Measurements from ENCODE around the gene TUSC2.

Gene TUSC2

GRCh38 chr3:50340448-50341329, 12.7 kb upstream of the TUSC2 start, which contains the start of gene RASSF1:
Gene RASSF1, minus strand, starts transcription at chr3:50340836. Its CDS starts 31 bp downstream, at chr3:50340805.
- CTCF ChIA-PET: no interaction called here
- POLR2A ChIA-PET: interaction anchor here (1.3 kb wide), 1 partner anchor 13 kb away, joined by 3 read pairs; the partner anchor contains the start of gene TUSC2
- Histone ChIP-seq H3K27ac (ENCODE audit: extremely low read depth, low read depth, low read length) (no peak within 1 kb of the TSS), H3K4me3 (ENCODE audit: low read depth, low read length) (no peak within 1 kb of the TSS), H3K36me3 (ENCODE audit: control insufficient read depth in 2 of 2, insufficient read depth in 1 of 2, low read length in 2 of 2) (peaks cover 0 to 26% of the 10 kb centered on the region in 2 experiments; a peak in 2 of 3 replicates), H3K9me3 (ENCODE audit: control insufficient read depth, insufficient read depth, low read depth, low read length) (no peaks in the 10 kb centered on the region), H3K4me1 (ENCODE audit: control insufficient read depth, insufficient read depth, low read length) (no peaks in the 10 kb centered on the region; the same call in 1 of the 2 replicates)
- TF ChIP-seq MEIS1 (CRISPR knock-in tag; IDR thresholded peaks at IDR 0.05; ENCODE audit: borderline replicate concordance): no peak
- TF ChIP-seq ZNF639 (tag by site-specific recombination; IDR thresholded peaks at IDR 0.05): no peak
- no peak for TF ChIP-seq SP2 (tag by site-specific recombination; IDR thresholded peaks at IDR 0.05)
- no peak for TF ChIP-seq GLIS1 (tag by site-specific recombination; IDR thresholded peaks at IDR 0.05)
- no peak for TF ChIP-seq ZNF184 (tag by site-specific recombination; IDR thresholded peaks at IDR 0.05)
- no peak for TF ChIP-seq BCL11B (tag by site-specific recombination; IDR thresholded peaks at IDR 0.05; ENCODE audit: low read depth)
- TF ChIP-seq ZNF26 (tag by site-specific recombination; IDR thresholded peaks at IDR 0.05): no peak
- TF ChIP-seq SP7 (tag by site-specific recombination; IDR thresholded peaks at IDR 0.05): no peak
- TF ChIP-seq ZNF548 (tag by site-specific recombination; IDR thresholded peaks at IDR 0.05): no peak
- TF ChIP-seq YY1 (tag by site-specific recombination; IDR thresholded peaks at IDR 0.05): no peak

- H3K9me3 ChIP-seq (ENCODE audit: control insufficient read depth, insufficient read depth, low read depth, low read length): no peaks in the 10 kb centered on the region
- CTCF ChIA-PET: no interaction called here
- no peak for TF ChIP-seq ZNF664 (tag by site-specific recombination; IDR thresholded peaks at IDR 0.05)
- no peak for TF ChIP-seq ZNF571 (tag by site-specific recombination; IDR thresholded peaks at IDR 0.05)
- TF ChIP-seq ZNF366 (tag by site-specific recombination; conservative IDR thresholded peaks at IDR 0.05): no peak
- TF ChIP-seq ZNF501 (tag by site-specific recombination; IDR thresholded peaks at IDR 0.05): no peak
- no peak for TF ChIP-seq ZNF654 (tag by site-specific recombination; IDR thresholded peaks at IDR 0.05; ENCODE audit: low read depth)
- H3K4me3 ChIP-seq (ENCODE audit: low read depth, low read length): no peak overlapping the region
- POLR2A ChIA-PET: interaction anchor here (1.3 kb wide), 1 partner anchor 12 kb away, joined by 3 read pairs; the partner anchor contains the start of gene TUSC2
- H3K36me3 ChIP-seq (ENCODE audit: control insufficient read depth in 2 of 2, insufficient read depth in 1 of 2, low read length in 2 of 2): peaks cover 0 to 25% of the 10 kb centered on the region in 2 experiments; a peak in 2 of 3 replicates
- no peak overlapping the region for H3K27ac ChIP-seq (ENCODE audit: extremely low read depth, low read depth, low read length)
- H3K4me1 ChIP-seq (ENCODE audit: control insufficient read depth, insufficient read depth, low read length): no peaks in the 10 kb centered on the region; the same call in 1 of the 2 replicates
Observed at GRCh38 chr3:50340147-50340447, 12.1 kb upstream of the TUSC2 start.

- H3K4me1 ChIP-seq (ENCODE audit: control insufficient read depth, insufficient read depth, low read length): no peaks in the 10 kb centered on the region; the same call in 1 of the 2 replicates
- TF ChIP-seq SCRT2 (tag by site-specific recombination; IDR thresholded peaks at IDR 0.05) (peak; percentile 61; the same call in 1 of the 2 replicates), PATZ1 (tag by site-specific recombination; IDR thresholded peaks at IDR 0.05) (no peak), FEZF1 (tag by site-specific recombination; IDR thresholded peaks at IDR 0.05) (no peak), GLIS1 (tag by site-specific recombination; IDR thresholded peaks at IDR 0.05) (peak; percentile 43), ZNF16 (tag by site-specific recombination; IDR thresholded peaks at IDR 0.05; ENCODE audit: low read depth) (no peak), ZIC2 (tag by site-specific recombination; IDR thresholded peaks at IDR 0.05) (peak; percentile 59), ZNF362 (tag by site-specific recombination; IDR thresholded peaks at IDR 0.05) (no peak)
- no peak overlapping the region for H3K27ac ChIP-seq (ENCODE audit: extremely low read depth, low read depth, low read length)
- ChIA-PET CTCF (no interaction called here), POLR2A (interaction anchor here (1.3 kb wide), 1 partner anchor 12 kb away, joined by 3 read pairs; the partner anchor contains the start of gene TUSC2)
- H3K9me3 ChIP-seq (ENCODE audit: control insufficient read depth, insufficient read depth, low read depth, low read length): no peaks in the 10 kb centered on the region
- H3K36me3 ChIP-seq (ENCODE audit: control insufficient read depth in 2 of 2, insufficient read depth in 1 of 2, low read length in 2 of 2): peaks cover 0 to 21% of the 10 kb centered on the region in 2 experiments; a peak in 2 of 3 replicates
- no peak overlapping the region for H3K4me3 ChIP-seq (ENCODE audit: low read depth, low read length)
Observed at GRCh38 chr3:50339485-50340146, 11.6 kb upstream of the TUSC2 start.
